PC-3 (cell line): ENCODE data around the gene MACROD2. TPM values are rescaled to one million over a fixed set of nuclear protein-coding genes. Genes with fewer than 3 reads are reported as not detected.

ENCODE experiments used
- ATAC-seq: fragments of 200-7000 bp; cut with Tn5 transposase; 2 replicates; pipeline ENCODE4 v1.9.1; 2020; ENCODE audit warnings: mild to moderate bottlenecking, moderate library complexity
- BruUV-seq: library from RNA; stranded (reverse); fragments of 400-500 nt; replicated peaks from 2 replicates; lab custom pipeline; 2021; lab: Mats Ljungman, UMichigan
- CTCF ChIA-PET: fragments of 300-600 bp; sonication (Branson Sonifier 250); formaldehyde crosslinking; loops from one replicate; lab custom pipeline; 2022; ENCODE audit warnings: antibody characterized with exemption; lab: Charles Lee
- POLR2A ChIA-PET: fragments of 300-600 bp; sonication (Branson Sonifier 250); formaldehyde crosslinking; loops from one replicate; lab custom pipeline; 2022; ENCODE audit warnings: antibody characterized with exemption; ENCODE audit not compliant: unreplicated experiment; lab: Charles Lee
- DNase-seq: peaks from one replicate; pipeline ENCODE4 v3.0.0-alpha.2; 2015
- H2AFZ ChIP-seq: fragments of 300-600 bp; sonication (generic); 2 replicates; pipeline ENCODE4 v1.6.0; 2016; ENCODE audit warnings: antibody characterized with exemption, low read length
- H3F3A ChIP-seq: fragments of 300-600 bp; sonication (generic); one replicate; pipeline ENCODE4 v1.6.0; 2017; ENCODE audit warnings: antibody characterized with exemption, low read length, control low read depth, mild to moderate bottlenecking; ENCODE audit not compliant: unreplicated experiment
- H3K27ac ChIP-seq: fragments of 300-600 bp; sonication (generic); 2 replicates; pipeline ENCODE4 v1.5.1; 2016; ENCODE audit warnings: mild to moderate bottlenecking, low read length
- H3K27me3 ChIP-seq: fragments of 300-600 bp; sonication (generic); 2 replicates; pipeline ENCODE4 v1.6.1; 2016; ENCODE audit warnings: low read length, mixed read lengths
- H3K36me3 ChIP-seq: fragments of 300-600 bp; sonication (generic); 2 replicates; pipeline ENCODE4 v1.6.1; 2016; ENCODE audit warnings: low read depth, mixed run types, low read length, mixed read lengths
- H3K4me1 ChIP-seq: fragments of 300-600 bp; sonication (generic); 2 replicates; pipeline ENCODE4 v1.5.1; 2016; ENCODE audit warnings: low read length; ENCODE audit not compliant: insufficient read depth
- H3K4me2 ChIP-seq: fragments of 300-600 bp; sonication (generic); 2 replicates; pipeline ENCODE4 v1.6.0; 2016; ENCODE audit warnings: low read length
- H3K4me3 ChIP-seq: fragments of 300-600 bp; sonication (generic); 2 replicates; pipeline ENCODE4 v1.5.1; 2016; ENCODE audit warnings: mild to moderate bottlenecking, low read length, mixed read lengths
- H3K79me2 ChIP-seq: fragments of 300-600 bp; sonication (generic); 2 replicates; pipeline ENCODE4 v1.6.1; 2017; ENCODE audit warnings: low read length, mixed read lengths
- H3K9ac ChIP-seq: fragments of 300-600 bp; sonication (generic); 2 replicates; pipeline ENCODE4 v1.6.0; 2016; ENCODE audit warnings: mild to moderate bottlenecking, low read length
- H3K9me2 ChIP-seq: fragments of 300-600 bp; sonication (generic); replicated peaks from 2 replicates; pipeline ENCODE4 v1.6.1; 2016; ENCODE audit warnings: mixed run types, low read length, mixed read lengths
- H3K9me3 ChIP-seq: fragments of 300-600 bp; sonication (generic); 2 replicates; pipeline ENCODE4 v1.6.1; 2016; ENCODE audit warnings: low read length, mixed read lengths
- H4K20me1 ChIP-seq: fragments of 300-600 bp; sonication (generic); 2 replicates; pipeline ENCODE4 v1.6.1; 2016; ENCODE audit warnings: low read length, mixed read lengths
- EZH2 ChIP-seq: fragments of 300-600 bp; sonication (generic); IDR thresholded peaks from one replicate; pipeline ENCODE4 v1.6.1; 2017; ENCODE audit warnings: antibody characterized with exemption, mild to moderate bottlenecking, low read length; ENCODE audit not compliant: unreplicated experiment
- EZH2phosphoT487 ChIP-seq: fragments of 300-600 bp; sonication (generic); IDR thresholded peaks from 2 replicates; pipeline ENCODE4 v1.6.1; 2018; ENCODE audit warnings: mild to moderate bottlenecking, antibody characterized with exemption, low read length, borderline replicate concordance
- intact Hi-C: fragments of 100-400 bp; cut with micrococcal nuclease; formaldehyde crosslinking; loops from 2 replicates; pipeline ENCODE4 v1.9.0; 2023
- total RNA-seq: library from RNA; depleted of rRNA; stranded (reverse); fragments of >200 nt; gene quantifications from 2 replicates; pipeline ENCODE4 v1.2.3, GENCODE V29; 2014
- TF ChIP-seq, protein P1 (sequence below): fragments of 300-600 bp; sonication (generic); conservative IDR thresholded peaks from 2 replicates; pipeline ENCODE4 v1.5.1; 2017; ENCODE audit warnings: antibody characterized with exemption, low read depth, mild to moderate bottlenecking, low read length

The MACROD2 gene
- total RNA-seq, 1 experiment from 2014 or later, result 3.1 TPM

- intact Hi-C loops, result no loop called here
- H3K4me2 ChIP-seq, result peak overlapping the region; percentile 18
- H3K4me3 ChIP-seq, result no peak overlapping the region
- no peaks in the 10 kb centered on the region for H3K9me3 ChIP-seq
- no peaks in the 10 kb centered on the region for H4K20me1 ChIP-seq
- peak overlapping the region; percentile 9; the same call in 1 of the 2 replicates for H3K27ac ChIP-seq
- peaks cover 50% of the 10 kb centered on the region for H3K4me1 ChIP-seq
- ATAC-seq (no peak), DNase-seq (peak; percentile 66)
- no peaks in the 10 kb centered on the region for H3K9me2 ChIP-seq
- no peaks in the 10 kb centered on the region for H3K27me3 ChIP-seq
- ChIA-PET CTCF (interaction anchor here (0.7 kb wide), 1 partner anchor 88 kb away, joined by 3 read pairs; no protein-coding TSS in a partner anchor), POLR2A (no interaction called here)
- H3K9ac ChIP-seq, result no peak overlapping the region
- H3K36me3 ChIP-seq, result no peaks in the 10 kb centered on the region
- TF ChIP-seq, protein P1, sequence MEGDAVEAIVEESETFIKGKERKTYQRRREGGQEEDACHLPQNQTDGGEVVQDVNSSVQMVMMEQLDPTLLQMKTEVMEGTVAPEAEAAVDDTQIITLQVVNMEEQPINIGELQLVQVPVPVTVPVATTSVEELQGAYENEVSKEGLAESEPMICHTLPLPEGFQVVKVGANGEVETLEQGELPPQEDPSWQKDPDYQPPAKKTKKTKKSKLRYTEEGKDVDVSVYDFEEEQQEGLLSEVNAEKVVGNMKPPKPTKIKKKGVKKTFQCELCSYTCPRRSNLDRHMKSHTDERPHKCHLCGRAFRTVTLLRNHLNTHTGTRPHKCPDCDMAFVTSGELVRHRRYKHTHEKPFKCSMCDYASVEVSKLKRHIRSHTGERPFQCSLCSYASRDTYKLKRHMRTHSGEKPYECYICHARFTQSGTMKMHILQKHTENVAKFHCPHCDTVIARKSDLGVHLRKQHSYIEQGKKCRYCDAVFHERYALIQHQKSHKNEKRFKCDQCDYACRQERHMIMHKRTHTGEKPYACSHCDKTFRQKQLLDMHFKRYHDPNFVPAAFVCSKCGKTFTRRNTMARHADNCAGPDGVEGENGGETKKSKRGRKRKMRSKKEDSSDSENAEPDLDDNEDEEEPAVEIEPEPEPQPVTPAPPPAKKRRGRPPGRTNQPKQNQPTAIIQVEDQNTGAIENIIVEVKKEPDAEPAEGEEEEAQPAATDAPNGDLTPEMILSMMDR, result no peak
- TF ChIP-seq EZH2 (no peak), EZH2phosphoT487 (no peak)
- no peaks in the 10 kb centered on the region for H3K79me2 ChIP-seq
- no TSS peak for BruUV-seq
- peaks cover 6% of the 10 kb centered on the region for H3F3A ChIP-seq
- H2AFZ ChIP-seq, result no peak overlapping the region
Measured at GRCh38 chr20:16018881-16019280, 2023.6 kb downstream of the MACROD2 start.

GRCh38 chr20:16020971-16021370 is 2025.7 kb downstream of the MACROD2 start:
- CTCF ChIA-PET, result no interaction called here

GRCh38 chr20:16025084-16025483 is 2029.8 kb downstream of the MACROD2 start:
- Histone ChIP-seq H3K4me2 (no peak overlapping the region), H3K36me3 (no peaks in the 10 kb centered on the region), H3K9me3 (no peaks in the 10 kb centered on the region), H2AFZ (peak overlapping the region; percentile 2; the same call in 1 of the 2 replicates), H3K4me1 (peaks cover 31% of the 10 kb centered on the region), H3K9me2 (no peaks in the 10 kb centered on the region), H4K20me1 (no peaks in the 10 kb centered on the region), H3K79me2 (no peaks in the 10 kb centered on the region), H3F3A (peaks cover 6% of the 10 kb centered on the region), H3K4me3 (no peak overlapping the region), H3K27ac (no peak overlapping the region), H3K9ac (no peak overlapping the region), H3K27me3 (no peaks in the 10 kb centered on the region)
- POLR2A ChIA-PET, result no interaction called here
- TF ChIP-seq EZH2, result no peak
- TF ChIP-seq, protein P1, result no peak
- no peak for TF ChIP-seq EZH2phosphoT487
- ATAC-seq (no peak), DNase-seq (no peak)
- intact Hi-C loops, result no loop called here
- no TSS peak for BruUV-seq
- CTCF ChIA-PET, result no interaction called here

More at GRCh38 chr20:16020971-16021370, 2025.7 kb downstream of the MACROD2 start:
- Histone ChIP-seq H3K27me3 (no peaks in the 10 kb centered on the region), H3K36me3 (no peaks in the 10 kb centered on the region), H3K9me3 (no peaks in the 10 kb centered on the region), H2AFZ (peak overlapping the region; percentile 20; the same call in 1 of the 2 replicates), H4K20me1 (no peaks in the 10 kb centered on the region), H3K27ac (peak overlapping the region; percentile 66), H3K9ac (no peak overlapping the region), H3F3A (peaks cover 6% of the 10 kb centered on the region), H3K4me2 (peak overlapping the region; percentile 50), H3K4me1 (peaks cover 60% of the 10 kb centered on the region), H3K4me3 (no peak overlapping the region), H3K79me2 (no peaks in the 10 kb centered on the region), H3K9me2 (no peaks in the 10 kb centered on the region)
- intact Hi-C loops, result no loop called here
- BruUV-seq, result no TSS peak
- POLR2A ChIA-PET, result no interaction called here
- TF ChIP-seq EZH2 (no peak), EZH2phosphoT487 (no peak)
- TF ChIP-seq, protein P1, result no peak
- peak; percentile 84 for ATAC-seq
- DNase-seq, result peak; percentile 95
